Activated naive CD4-positive, alpha-beta T cell treated with anti-CD3 and anti-CD28 coated beads, Interleukin-2, amount 50 U/mL, for 24 hours (primary cell): ENCODE results near the gene LRRC27.
"Not testable (repeated sequence)": the region's sequence is repeated elsewhere in the genome, so short reads cannot be mapped to it uniquely, and the experiment has no call there.

ENCODE experiments used
- H3K27ac Mint-ChIP-seq: one replicate; pipeline ENCODE4 v1.8.0; 2021; ENCODE audit warnings: mild to moderate bottlenecking, mixed read lengths
- H3K27me3 Mint-ChIP-seq: one replicate; pipeline ENCODE4 v1.8.0; 2021; ENCODE audit warnings: mixed read lengths
- H3K36me3 Mint-ChIP-seq: one replicate; pipeline ENCODE4 v1.8.0; 2021; ENCODE audit warnings: mixed read lengths
- H3K4me1 Mint-ChIP-seq: one replicate; pipeline ENCODE4 v1.8.0; 2021; ENCODE audit warnings: mixed read lengths
- H3K4me3 Mint-ChIP-seq: one replicate; pipeline ENCODE4 v1.8.0; 2021; ENCODE audit warnings: mild to moderate bottlenecking, mixed read lengths
- H3K9me3 Mint-ChIP-seq: one replicate; pipeline ENCODE4 v1.8.0; 2021; ENCODE audit warnings: mixed read lengths

LRRC27 gene

GRCh38 chr10:132322586-132323048 lies 9.4 kb upstream of the LRRC27 start:
- Mint-ChIP-seq H3K36me3 (peaks cover 6% of the 10 kb centered on the region), H3K27ac (no peak overlapping the region), H3K4me1 (peaks cover 32% of the 10 kb centered on the region), H3K27me3 (no peaks in the 10 kb centered on the region), H3K9me3 (no peaks in the 10 kb centered on the region), H3K4me3 (no peak overlapping the region)

DNA sequence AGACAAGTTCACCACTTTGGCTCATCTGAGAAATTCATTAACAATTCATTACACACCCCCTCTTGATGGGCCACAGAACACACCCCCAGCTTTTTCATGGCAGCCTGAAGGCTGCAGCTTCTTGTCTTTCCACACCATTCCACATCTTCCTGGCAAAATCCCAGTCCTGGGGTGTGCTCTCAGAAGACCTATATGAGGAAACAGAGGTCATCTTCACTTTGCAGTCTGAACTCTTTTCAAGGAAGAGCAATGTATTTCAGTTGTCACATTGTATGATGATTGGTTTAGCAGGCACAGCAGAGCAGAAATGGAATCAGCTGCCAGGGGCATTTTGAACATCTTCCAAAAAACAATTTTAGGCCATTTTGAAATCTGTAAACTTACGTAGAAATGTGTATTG lies 7.8 kb upstream of the LRRC27 start:
- Mint-ChIP-seq H3K27me3 (no peaks in the 10 kb centered on the region), H3K27ac (no peak overlapping the region), H3K4me1 (peaks cover 46% of the 10 kb centered on the region), H3K36me3 (peaks cover 9% of the 10 kb centered on the region), H3K4me3 (no peak overlapping the region), H3K9me3 (no peaks in the 10 kb centered on the region)

GRCh38 chr10:132326344-132326889 lies 5.6 kb upstream of the LRRC27 start:
- Mint-ChIP-seq H3K4me1 (peaks cover 56% of the 10 kb centered on the region), H3K27me3 (no peaks in the 10 kb centered on the region), H3K36me3 (peaks cover 11% of the 10 kb centered on the region), H3K27ac (peak overlapping the region; percentile 81), H3K4me3 (peak overlapping the region; percentile 72), H3K9me3 (no peaks in the 10 kb centered on the region)

GRCh38 chr10:132326925-132327324 lies 5.1 kb upstream of the LRRC27 start:
- H3K9me3 Mint-ChIP-seq = no peaks in the 10 kb centered on the region
- peak overlapping the region; percentile 81 for H3K27ac Mint-ChIP-seq
- peak overlapping the region; percentile 72 for H3K4me3 Mint-ChIP-seq
- H3K36me3 Mint-ChIP-seq = peaks cover 11% of the 10 kb centered on the region
- no peaks in the 10 kb centered on the region for H3K27me3 Mint-ChIP-seq
- H3K4me1 Mint-ChIP-seq = peaks cover 58% of the 10 kb centered on the region

- no peak overlapping the region for H3K4me3 Mint-ChIP-seq
- H3K9me3 Mint-ChIP-seq = no peaks in the 10 kb centered on the region
- H3K27ac Mint-ChIP-seq = peak overlapping the region; percentile 17
- H3K36me3 Mint-ChIP-seq = peaks cover 11% of the 10 kb centered on the region
- H3K27me3 Mint-ChIP-seq = no peaks in the 10 kb centered on the region
- H3K4me1 Mint-ChIP-seq = peaks cover 64% of the 10 kb centered on the region
Observed at GRCh38 chr10:132328106-132328505, 3.9 kb upstream of the LRRC27 start.

- Mint-ChIP-seq H3K9me3 (no peaks in the 10 kb centered on the region), H3K27me3 (no peaks in the 10 kb centered on the region), H3K4me1 (peaks cover 71% of the 10 kb centered on the region), H3K27ac (no peak overlapping the region), H3K4me3 (peak overlapping the region; percentile 61), H3K36me3 (peaks cover 11% of the 10 kb centered on the region)
Observed at GRCh38 chr10:132328738-132329137, 3.3 kb upstream of the LRRC27 start.

DNA sequence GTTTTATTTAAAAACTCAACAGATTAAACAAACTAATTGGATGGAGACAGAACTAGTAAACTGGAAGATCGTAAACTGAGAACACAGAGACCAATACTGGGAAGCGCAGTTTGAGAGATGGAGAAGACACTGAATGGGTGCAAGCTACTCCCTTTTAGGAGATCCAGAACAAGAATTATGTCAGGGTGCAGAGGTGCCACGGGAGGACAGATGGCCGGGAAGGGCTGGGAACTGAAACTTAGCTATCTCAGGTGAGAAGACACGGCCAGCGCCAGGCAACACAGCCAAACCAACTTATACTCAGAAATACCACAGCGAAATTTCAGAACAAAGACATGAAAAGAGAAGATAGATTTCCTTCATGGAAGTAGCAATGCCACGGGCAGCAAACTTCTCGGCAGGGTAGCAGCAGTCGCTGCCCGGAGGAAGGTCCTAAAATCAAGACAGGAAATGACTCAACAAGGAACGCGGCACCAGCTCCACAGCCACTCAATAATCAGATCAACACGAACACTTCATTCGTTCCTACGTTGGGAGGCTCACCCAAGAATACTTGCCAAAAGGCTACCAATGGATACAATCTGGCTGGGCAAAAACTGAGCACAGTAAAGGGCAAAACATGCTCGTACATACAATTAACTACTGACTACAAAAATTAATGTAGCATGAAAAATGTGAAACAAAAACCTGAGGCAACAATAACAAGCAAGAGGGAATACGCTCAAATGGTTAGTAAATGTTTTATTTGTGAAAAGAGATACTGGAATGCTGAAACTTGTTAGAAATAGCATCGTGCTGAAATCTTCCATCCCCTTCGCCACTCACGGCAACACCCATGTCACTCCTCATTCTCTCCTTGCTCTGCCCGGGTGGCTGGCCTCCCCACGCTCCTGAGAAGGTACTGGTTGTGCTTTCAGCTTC lies 2.2 kb upstream of the LRRC27 start:
- peaks cover 71% of the 10 kb centered on the region for H3K4me1 Mint-ChIP-seq
- no peaks in the 10 kb centered on the region for H3K9me3 Mint-ChIP-seq
- H3K4me3 Mint-ChIP-seq = peak overlapping the region; percentile 92
- peaks cover 8% of the 10 kb centered on the region for H3K36me3 Mint-ChIP-seq
- H3K27me3 Mint-ChIP-seq = no peaks in the 10 kb centered on the region
- H3K27ac Mint-ChIP-seq = peak overlapping the region; percentile 85

DNA sequence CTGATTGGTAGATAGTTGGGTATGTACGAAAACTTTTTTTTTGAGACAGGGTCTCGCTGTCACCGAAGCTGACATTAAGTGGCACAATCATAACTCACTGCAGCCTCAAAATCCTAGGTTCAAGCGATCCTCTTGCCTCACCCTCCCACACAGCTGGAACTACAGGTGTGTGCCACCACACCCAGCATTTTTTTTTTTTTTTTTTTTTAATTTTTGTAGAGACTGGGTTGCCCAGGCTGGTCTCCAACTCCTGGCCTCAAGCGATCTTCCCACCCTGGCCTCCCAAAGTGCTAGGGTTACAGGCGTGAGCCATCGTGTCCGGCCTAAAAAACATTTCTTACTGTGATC lies 1.5 kb upstream of the LRRC27 start:
- Mint-ChIP-seq H3K36me3 (peaks cover 8% of the 10 kb centered on the region), H3K27ac (peak overlapping the region; percentile 75), H3K4me3 (peak overlapping the region; percentile 92), H3K9me3 (no peaks in the 10 kb centered on the region), H3K27me3 (no peaks in the 10 kb centered on the region), H3K4me1 (peaks cover 70% of the 10 kb centered on the region)

DNA sequence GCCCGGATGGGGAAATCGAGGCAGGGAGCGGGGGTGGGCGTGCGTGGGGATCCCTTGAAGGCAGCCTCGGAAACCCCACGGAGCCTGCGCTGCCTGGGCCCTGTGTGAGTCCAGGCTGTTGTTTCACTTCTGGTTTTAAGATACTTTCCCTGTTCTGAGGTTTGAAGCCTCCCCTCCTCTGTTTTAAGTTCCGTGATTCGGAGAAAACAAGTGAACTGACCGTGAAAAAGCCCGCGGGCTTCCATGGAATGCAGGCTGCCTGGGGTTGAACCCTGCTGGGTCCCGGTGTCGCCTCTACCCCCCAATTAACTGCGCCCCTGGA lies 401 bp downstream of the LRRC27 start:
- no peaks in the 10 kb centered on the region for H3K27me3 Mint-ChIP-seq
- peak overlapping the region; percentile 94 for H3K27ac Mint-ChIP-seq
- peaks cover 73% of the 10 kb centered on the region for H3K4me1 Mint-ChIP-seq
- peaks cover 4% of the 10 kb centered on the region for H3K36me3 Mint-ChIP-seq
- H3K4me3 Mint-ChIP-seq = peak overlapping the region; percentile 92
- no peaks in the 10 kb centered on the region for H3K9me3 Mint-ChIP-seq

GRCh38 chr10:132333386-132333785 lies 1.4 kb downstream of the LRRC27 start:
- peak overlapping the region; percentile 70 for H3K27ac Mint-ChIP-seq
- no peaks in the 10 kb centered on the region for H3K9me3 Mint-ChIP-seq
- peak overlapping the region; percentile 92 for H3K4me3 Mint-ChIP-seq

GRCh38 chr10:132334631-132335188 lies 2.7 kb downstream of the LRRC27 start:
- Mint-ChIP-seq H3K27ac (no peak overlapping the region), H3K9me3 (no peaks in the 10 kb centered on the region), H3K4me3 (no peak overlapping the region), H3K27me3 (no peaks in the 10 kb centered on the region), H3K36me3 (peaks cover 2% of the 10 kb centered on the region), H3K4me1 (peaks cover 56% of the 10 kb centered on the region)

More at GRCh38 chr10:132333386-132333785, 1.4 kb downstream of the LRRC27 start:
- Mint-ChIP-seq H3K36me3 (peaks cover 2% of the 10 kb centered on the region), H3K27me3 (no peaks in the 10 kb centered on the region), H3K4me1 (peaks cover 68% of the 10 kb centered on the region)

- Mint-ChIP-seq H3K9me3 (no peaks in the 10 kb centered on the region), H3K36me3 (no peaks in the 10 kb centered on the region)
Observed at GRCh38 chr10:132335189-132336063, 3.4 kb downstream of the LRRC27 start.

GRCh38 chr10:132336064-132336746 lies 4.2 kb downstream of the LRRC27 start:
- H3K27me3 Mint-ChIP-seq = no peaks in the 10 kb centered on the region
- H3K36me3 Mint-ChIP-seq = no peaks in the 10 kb centered on the region
- no peak overlapping the region for H3K27ac Mint-ChIP-seq
- peaks cover 47% of the 10 kb centered on the region for H3K4me1 Mint-ChIP-seq
- H3K4me3 Mint-ChIP-seq = peak overlapping the region; percentile 86
- no peaks in the 10 kb centered on the region for H3K9me3 Mint-ChIP-seq

More at GRCh38 chr10:132335189-132336063, 3.4 kb downstream of the LRRC27 start:
- peaks cover 49% of the 10 kb centered on the region for H3K4me1 Mint-ChIP-seq
- H3K27ac Mint-ChIP-seq = peak overlapping the region; percentile 72
- no peaks in the 10 kb centered on the region for H3K27me3 Mint-ChIP-seq
- peak overlapping the region; percentile 86 for H3K4me3 Mint-ChIP-seq

GRCh38 chr10:132336919-132337407 lies 5.0 kb downstream of the LRRC27 start:
- peaks cover 43% of the 10 kb centered on the region for H3K4me1 Mint-ChIP-seq
- peak overlapping the region; percentile 86 for H3K4me3 Mint-ChIP-seq
- H3K9me3 Mint-ChIP-seq = no peaks in the 10 kb centered on the region
- H3K27ac Mint-ChIP-seq = peak overlapping the region; percentile 83
- peaks cover 6% of the 10 kb centered on the region for H3K36me3 Mint-ChIP-seq
- no peaks in the 10 kb centered on the region for H3K27me3 Mint-ChIP-seq

DNA sequence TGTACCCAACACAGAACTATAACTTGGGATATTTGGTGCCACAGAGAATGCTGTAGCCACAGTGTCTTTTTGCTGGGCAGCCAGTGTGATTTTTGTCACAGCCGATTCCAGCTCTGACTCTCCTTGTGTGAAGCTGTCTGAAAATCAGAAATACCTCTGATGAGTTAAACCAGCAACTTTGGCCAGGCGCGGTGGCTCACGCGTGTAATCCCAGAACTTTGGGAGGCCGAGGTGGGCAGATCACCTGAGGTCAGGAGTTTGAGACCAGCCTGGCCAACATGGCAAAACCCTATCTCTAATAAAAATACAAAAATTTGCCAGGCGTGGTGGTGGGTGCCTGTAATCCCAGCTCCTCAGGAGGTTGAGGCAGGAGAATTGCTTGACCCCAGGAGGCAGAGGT lies 5.9 kb downstream of the LRRC27 start:
- Mint-ChIP-seq H3K4me1 (peaks cover 39% of the 10 kb centered on the region), H3K36me3 (peaks cover 11% of the 10 kb centered on the region), H3K4me3 (peak overlapping the region; percentile 86)
- H3K27me3 Mint-ChIP-seq, H3K9me3 Mint-ChIP-seq, H3K27ac Mint-ChIP-seq: not testable (repeated sequence)
